Choroid plexus epithelial cell (primary cell): ENCODE data around the gene SUMO2.
"Not testable (repeated sequence)": the region's sequence is repeated elsewhere in the genome, so short reads cannot be mapped to it uniquely, and the experiment has no call there.

Source experiments
- DNase-seq: peaks from one replicate; pipeline ENCODE4 v3.0.0-alpha.2; 2010; ENCODE audit warnings: low read depth
- H3K4me3 ChIP-seq: 2 replicates; pipeline ENCODE4 v1.5.1; 2011; ENCODE audit warnings: low read depth, mild to moderate bottlenecking, control low read depth, low read length, moderate library complexity
- CTCF ChIP-seq: conservative IDR thresholded peaks from 2 replicates; pipeline ENCODE4 v1.5.1; 2011; ENCODE audit warnings: low read depth, mild to moderate bottlenecking, control low read depth, inconsistent platforms, low read length, moderate library complexity

SUMO2 gene

GRCh38 chr17:75133001-75133400 lies 49.8 kb downstream of the SUMO2 start:
- no peak for DNase-seq
- no peak overlapping the region for H3K4me3 ChIP-seq
- TF ChIP-seq CTCF: no peak

- H3K4me3 ChIP-seq: peak overlapping the region; percentile 78
- DNase-seq: not testable (repeated sequence)
These were observed 50.5 kb downstream of the SUMO2 start for GRCh38 chr17:75132018-75133000.

DNA sequence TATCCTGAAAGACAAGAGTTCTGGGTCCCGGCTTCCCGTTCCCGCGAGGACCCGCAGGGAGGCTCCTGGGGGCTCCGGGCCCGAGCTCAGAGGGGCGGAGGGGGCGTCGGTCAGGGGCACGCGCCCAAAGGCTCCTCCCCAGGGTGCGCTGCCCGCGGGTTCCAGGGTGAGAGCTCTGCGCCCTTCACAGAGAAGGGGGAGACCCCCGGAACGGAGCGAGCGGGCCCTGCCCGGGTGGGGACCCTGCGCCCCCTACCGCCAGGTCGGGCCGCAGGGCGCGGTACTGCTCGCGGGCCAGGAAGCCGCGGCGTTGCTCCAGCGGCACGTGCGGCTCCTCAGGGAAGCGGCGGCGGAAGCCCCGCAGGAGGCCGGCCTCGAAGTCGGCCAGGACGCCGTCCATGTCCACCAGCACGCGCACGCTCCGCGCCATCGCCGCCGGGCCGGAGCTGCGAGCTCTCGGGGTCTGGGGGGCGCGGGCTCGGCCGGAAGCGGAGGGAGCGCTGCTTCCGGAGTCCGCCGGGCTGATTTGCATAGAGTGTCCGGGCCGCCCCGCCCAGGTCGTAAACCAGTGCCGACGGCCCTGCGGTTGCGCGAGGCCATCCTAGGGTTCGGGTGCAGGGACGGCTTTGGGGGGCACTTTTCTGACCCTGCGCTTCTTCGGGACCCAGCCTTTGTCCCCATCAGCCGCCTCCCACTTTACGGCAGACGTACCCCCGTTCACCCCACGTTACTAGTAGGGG lies 51.3 kb downstream of the SUMO2 start, which contains the start of gene NT5C:
Gene NT5C (minus strand): TSS at position 465 of the 740 bp plus-strand sequence. CDS start 35 bp downstream, at position 430.
- peak; percentile 43 for TF ChIP-seq CTCF
- peak within 1 kb of the TSS; percentile 78 for H3K4me3 ChIP-seq
- peak; percentile 79 for DNase-seq

DNA sequence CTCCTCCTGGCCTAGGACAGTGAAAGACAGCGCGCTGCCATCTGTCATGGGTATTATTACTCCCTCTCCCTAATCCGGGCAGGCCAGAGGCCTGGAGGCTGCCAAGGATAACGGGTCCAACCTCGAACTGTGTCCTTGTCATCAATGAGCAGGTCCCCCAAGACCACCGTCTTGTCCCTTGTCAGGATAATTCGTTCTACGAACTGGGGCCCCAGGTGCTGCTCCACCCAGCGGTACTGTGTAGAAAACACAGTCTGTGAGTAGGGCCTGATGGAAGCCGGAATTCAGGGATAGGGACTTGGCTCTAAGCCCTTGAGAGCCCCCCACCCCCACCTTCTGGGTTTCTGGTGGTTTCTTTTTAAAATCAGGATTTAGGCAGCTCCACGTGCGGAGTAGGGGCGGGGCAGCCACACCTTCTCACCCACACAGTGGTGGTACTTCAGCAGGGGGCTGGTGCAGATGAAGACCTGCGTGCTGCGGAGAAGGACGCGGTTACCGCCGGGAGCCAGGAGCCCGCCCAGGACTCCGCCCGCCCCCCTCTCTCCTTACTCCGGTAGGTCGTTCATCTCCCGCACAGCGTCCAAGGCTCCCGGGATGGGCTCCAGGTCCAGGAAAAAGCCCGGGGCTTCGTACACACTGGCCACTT lies 52.0 kb downstream of the SUMO2 start:
- peak overlapping the region; percentile 78 for H3K4me3 ChIP-seq
- DNase-seq: peak; percentile 75

GRCh38 chr17:75130059-75130631 lies 52.6 kb downstream of the SUMO2 start:
- no peak for DNase-seq
- H3K4me3 ChIP-seq: no peak overlapping the region
- TF ChIP-seq CTCF: no peak

More for the DNA sequence above, 52.0 kb downstream of the SUMO2 start:
- peak; percentile 74 for TF ChIP-seq CTCF

GRCh38 chr17:75129576-75129975 lies 53.2 kb downstream of the SUMO2 start:
- no peak for DNase-seq
- no peak for TF ChIP-seq CTCF
- no peak overlapping the region for H3K4me3 ChIP-seq
